ENCODE results near the gene DEPDC1.

DNA sequence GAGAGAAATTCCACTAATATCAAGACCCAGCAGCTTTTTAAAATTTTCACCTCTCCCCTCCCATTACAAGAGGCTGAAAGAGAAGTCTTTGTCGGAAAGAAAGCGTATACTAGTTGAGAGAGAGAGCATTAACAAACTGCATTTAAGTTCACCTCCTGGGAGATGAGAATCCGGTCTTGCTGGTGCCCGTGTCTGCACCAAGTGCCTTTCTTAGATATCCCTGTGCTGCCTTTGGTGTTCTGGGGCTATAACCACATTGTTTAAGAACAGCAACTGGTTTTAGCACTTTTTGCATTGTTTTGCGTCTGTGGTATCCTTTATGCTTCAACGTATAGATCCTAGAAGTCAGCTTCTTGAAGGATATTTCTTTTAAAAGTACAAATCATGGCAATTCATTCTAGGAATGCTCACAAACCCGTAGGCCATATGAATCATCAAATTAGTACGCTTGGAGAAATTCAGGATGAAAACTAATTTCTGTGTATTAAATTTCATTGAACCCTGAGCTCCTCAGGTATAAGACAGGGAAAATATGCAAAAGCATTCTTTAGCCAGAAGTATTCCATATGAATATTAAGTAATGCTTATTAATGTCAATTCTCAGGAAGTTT, 43.7 kb downstream of the DEPDC1 start:
- TF ChIP-seq TAF1 (IDR thresholded peaks at IDR 0.05; ENCODE audit: low read depth, low read length): no peak
- no peak for TF ChIP-seq POLR2A (IDR thresholded peaks at IDR 0.05; ENCODE audit: low read depth, low read length)

Measured in GM12891 (cell line).